GM12875 (cell line): ENCODE results near the gene KRTAP13-2.

Source experiments
- H3K4me3 ChIP-seq: one replicate; pipeline ENCODE4 v1.5.1; 2011; ENCODE audit warnings: low read depth, low read length, control low read depth
- TF ChIP-seq, protein P1 (sequence below): IDR thresholded peaks from 2 replicates; pipeline ENCODE4 v1.5.1; 2011; ENCODE audit warnings: low read depth, mild to moderate bottlenecking, control low read depth, inconsistent platforms, low read length, moderate library complexity, borderline replicate concordance; ENCODE audit not compliant: insufficient read depth

The KRTAP13-2 gene

DNA sequence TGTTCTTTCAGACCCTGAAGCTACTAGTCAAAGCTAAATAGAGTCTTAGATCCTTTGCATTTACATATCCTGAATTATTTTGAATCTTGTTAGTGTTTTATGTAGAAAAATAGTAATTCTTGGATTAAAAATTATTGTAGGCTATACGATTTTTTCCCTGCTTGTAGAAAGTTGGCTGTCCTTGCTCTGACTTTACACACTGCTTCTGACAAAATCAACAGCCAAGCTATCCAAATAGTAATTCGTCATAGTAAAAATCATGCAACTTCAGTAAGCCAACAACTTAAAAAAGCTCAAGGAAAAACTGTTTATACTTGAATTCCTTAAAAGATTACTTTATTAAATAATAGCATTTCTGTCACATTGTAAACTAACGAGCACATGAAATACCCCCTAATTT is 16.2 kb downstream of the KRTAP13-2 start:
- TF ChIP-seq, protein P1, sequence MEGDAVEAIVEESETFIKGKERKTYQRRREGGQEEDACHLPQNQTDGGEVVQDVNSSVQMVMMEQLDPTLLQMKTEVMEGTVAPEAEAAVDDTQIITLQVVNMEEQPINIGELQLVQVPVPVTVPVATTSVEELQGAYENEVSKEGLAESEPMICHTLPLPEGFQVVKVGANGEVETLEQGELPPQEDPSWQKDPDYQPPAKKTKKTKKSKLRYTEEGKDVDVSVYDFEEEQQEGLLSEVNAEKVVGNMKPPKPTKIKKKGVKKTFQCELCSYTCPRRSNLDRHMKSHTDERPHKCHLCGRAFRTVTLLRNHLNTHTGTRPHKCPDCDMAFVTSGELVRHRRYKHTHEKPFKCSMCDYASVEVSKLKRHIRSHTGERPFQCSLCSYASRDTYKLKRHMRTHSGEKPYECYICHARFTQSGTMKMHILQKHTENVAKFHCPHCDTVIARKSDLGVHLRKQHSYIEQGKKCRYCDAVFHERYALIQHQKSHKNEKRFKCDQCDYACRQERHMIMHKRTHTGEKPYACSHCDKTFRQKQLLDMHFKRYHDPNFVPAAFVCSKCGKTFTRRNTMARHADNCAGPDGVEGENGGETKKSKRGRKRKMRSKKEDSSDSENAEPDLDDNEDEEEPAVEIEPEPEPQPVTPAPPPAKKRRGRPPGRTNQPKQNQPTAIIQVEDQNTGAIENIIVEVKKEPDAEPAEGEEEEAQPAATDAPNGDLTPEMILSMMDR, result no peak
- no peak overlapping the region for H3K4me3 ChIP-seq

DNA sequence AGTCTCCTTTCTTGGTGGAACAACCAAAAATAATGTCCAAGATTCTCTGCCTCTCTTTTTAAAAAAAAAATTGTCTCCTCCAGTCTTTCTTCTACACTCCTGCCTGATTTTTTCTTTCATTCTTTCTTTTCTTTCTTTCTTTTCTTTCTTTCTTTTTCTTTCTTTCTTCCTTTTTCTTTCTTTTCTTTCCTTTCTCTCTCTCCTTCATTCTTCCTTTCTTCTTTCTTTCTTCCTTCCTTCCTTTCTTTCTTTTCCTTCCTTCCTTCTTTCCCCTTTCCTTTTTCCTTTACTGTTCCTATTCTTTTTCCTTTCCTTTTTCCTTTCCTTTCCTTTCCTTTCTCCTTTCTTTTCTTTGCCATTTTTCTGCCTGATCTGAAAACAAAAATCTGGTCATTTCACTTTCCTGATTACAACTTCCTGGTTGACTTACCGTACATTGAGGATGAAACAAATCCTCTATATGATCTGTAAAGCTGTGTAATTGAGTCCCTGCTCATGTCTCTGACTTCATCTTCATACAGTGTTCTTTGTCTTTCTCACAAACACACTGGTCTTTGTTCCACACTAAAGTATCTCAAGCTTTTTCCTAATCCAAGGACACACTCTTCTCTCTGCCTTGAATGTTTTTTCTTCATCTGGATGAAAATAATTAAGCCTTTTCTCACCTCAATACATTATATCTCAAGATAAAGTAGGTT is 17.6 kb downstream of the KRTAP13-2 start:
- H3K4me3 ChIP-seq, result no peak overlapping the region
- TF ChIP-seq, protein P1, result no peak

DNA sequence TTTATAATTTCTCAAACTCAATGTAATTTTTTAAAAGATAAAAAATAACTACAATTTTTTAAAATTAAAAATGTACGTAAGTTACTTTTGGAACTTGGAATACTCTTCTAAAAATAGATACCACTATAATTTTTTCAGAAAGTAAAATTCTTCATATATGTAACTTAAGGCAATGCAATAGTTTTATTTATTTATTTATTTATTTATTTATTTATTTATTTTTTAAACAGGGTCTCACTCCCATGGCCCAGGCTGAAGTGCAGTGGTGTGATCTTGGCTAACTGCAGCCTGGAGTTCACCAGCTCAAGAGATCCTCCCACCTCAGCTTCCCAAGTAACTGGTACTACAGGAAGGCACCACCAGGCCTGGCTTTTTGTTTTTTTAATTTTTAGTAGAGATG is 20.5 kb downstream of the KRTAP13-2 start:
- no peak overlapping the region for H3K4me3 ChIP-seq

GRCh38 chr21:30349572-30349971 is 22.5 kb downstream of the KRTAP13-2 start:
- TF ChIP-seq, protein P1, result no peak
- H3K4me3 ChIP-seq, result no peak overlapping the region

More for the DNA sequence above, 20.5 kb downstream of the KRTAP13-2 start:
- TF ChIP-seq, protein P1, result no peak

DNA sequence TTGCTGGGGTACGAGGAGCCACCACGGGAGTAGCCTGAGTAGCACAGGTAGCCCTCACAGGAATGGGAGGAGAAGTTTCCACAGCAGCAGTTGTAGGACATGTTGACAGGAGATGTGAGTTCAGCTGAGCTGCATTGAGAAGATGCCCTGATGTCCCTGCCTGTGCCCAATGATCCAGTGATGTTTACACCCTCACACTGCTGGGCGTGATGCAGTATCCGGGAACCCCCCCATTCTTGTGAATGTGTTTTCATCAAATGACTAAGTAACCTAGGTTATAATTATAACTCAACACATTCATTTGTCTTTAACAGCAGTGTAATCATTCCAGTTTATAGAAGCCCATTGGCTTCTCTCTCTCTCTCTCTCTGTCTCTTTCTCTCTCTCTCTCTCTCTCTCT is 23.6 kb downstream of the KRTAP13-2 start, which contains the start of gene KRTAP23-1:
TSS of gene KRTAP23-1 (minus strand) at position 101 of the 400 bp plus-strand sequence. CDS start at position 101, 0 bp downstream.
- TF ChIP-seq, protein P1, result no peak
- H3K4me3 ChIP-seq, result no peak within 1 kb of the TSS

- TF ChIP-seq, protein P1, result no peak
- H3K4me3 ChIP-seq, result no peak overlapping the region
Observed at GRCh38 chr21:30345014-30345413, 27.1 kb downstream of the KRTAP13-2 start.
